RPMI7951 (cell line): ENCODE measurements around the gene LAMTOR1. TPM values are rescaled to one million over a fixed set of nuclear protein-coding genes. Genes with fewer than 3 reads are reported as not detected.
"Not testable (repeated sequence)": the region's sequence is repeated elsewhere in the genome, so short reads cannot be mapped to it uniquely, and the experiment has no call there.

Experiments
- DNase-seq: peaks from one replicate; pipeline ENCODE4 v3.0.0-alpha.2; 2012; ENCODE audit warnings: low read depth
- total RNA-seq: library from RNA; depleted of rRNA; stranded (reverse); fragments of >200 nt; shearing (Covaris generic); gene quantifications from 2 replicates; pipeline ENCODE4 v1.2.3, GENCODE V29; 2014; rRNA removed

Gene LAMTOR1
- 97.3 and 111 TPM in 2 replicates for total RNA-seq

DNA sequence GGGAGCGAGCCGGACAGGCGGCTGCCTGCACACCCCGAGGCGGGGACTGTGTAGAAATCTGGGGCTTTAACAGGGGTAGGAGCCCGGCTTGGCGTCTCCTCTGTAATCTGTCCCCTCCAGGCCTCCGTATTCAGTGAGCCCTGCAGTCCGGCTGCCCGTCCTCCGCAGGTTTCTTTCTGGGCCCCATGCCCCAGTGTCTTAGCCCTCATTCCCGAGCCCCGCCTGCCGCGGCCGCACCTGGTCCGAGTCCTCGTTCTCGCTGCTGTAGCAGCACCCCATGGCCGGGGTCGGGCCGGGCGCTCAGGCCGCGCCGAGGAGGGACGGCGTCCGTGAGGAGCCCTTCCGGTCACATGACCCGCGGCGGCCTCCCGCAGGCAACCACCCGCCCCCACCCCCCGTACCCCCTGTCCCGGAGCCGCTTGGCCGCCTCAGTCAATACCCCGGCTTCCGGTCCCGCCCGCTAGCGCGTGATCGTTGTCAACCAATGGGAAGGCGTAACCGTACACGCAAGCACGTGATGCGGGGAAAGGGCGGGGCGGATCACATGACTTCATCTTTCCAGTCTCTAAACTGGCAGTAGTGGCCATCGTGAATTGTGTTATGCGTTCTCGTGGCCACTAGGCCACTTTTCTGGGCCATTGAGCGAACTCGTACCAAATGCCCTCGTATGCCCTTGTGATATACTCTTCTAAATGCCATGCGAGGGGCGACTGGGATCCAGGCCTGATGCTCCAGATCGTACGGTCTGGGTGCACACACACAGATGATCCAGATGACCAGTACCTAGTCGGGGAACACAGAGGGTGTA lies at the start of gene LAMTOR1:
Gene LAMTOR1, minus strand, starts transcription at position 352 of the 808 bp plus-strand sequence. Its CDS starts 73 bp downstream, at position 279.
- DNase-seq = peak; percentile 99

DNA sequence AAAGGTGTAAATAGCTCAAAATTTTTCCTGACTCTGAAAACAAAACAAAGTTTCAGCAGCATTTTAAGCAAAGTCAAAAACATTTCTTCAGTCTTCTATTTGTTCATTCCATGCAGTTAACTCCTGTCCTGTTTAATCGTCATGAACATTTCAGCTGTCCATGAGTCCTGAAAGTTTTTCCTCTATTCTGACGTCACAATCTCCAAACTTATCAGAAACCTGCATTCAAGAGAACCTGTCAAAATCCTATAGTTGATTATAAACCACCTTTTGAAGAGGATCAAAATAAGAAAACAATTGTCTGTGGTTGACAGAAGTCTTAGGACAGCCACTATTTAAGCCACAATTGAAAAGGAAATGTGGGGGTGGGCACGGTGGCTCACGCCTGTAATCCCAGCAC lies 47.8 kb upstream of the LAMTOR1 start:
- no peak for DNase-seq

DNA sequence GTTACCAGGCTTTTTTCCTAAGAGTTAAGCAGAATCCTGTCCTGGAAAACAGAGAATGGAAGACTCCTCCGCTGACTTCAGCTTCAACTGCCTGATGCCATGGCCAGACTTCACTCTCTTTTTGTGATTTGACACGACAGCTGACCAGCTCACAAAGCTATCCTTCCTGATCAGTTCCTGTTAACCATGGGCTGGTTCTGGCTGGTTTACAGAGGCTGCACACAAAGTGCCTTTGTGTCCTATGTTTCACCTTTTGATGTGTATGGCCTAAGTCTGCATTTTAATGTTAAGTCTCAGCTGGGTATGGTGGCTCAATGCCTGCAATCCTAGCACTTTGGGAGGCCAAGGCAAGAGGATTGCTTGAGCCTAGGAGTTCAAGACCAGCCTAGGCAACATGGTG lies 43.5 kb upstream of the LAMTOR1 start:
- DNase-seq = no peak

DNA sequence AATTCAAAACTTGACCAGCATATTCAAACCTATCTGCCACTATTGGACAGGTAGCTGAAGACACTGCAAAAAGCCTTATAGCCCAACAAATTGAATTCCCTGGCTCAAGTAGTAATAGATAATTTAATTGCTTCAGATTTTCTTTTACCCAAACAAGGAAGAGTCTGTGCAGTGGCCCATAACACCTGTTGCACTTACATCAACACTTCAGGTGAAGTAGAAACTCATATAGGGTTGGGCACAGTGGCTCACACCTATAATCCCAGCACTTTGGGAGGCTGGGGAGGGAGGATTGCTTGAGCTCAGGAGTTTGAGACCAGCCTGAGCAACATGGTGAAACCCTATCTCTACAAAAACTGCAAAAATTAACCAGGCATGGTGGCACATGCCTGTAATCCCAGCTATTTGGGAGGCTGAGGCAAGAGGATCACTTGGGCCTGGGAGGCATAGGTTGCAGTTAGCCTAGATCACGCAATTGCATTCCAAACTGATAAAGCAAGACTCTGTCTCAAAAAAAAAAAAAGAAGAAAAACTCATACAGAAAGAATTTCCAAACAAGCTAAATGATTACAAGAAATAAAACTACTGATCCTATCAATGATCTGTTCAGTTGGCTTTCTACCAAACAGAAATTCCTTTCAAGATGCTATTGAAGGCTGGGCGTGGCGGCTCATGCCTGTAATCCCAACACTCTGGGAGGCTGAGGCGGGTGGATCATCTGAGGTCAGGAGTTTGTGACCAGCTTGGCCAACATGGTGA lies 41.9 kb upstream of the LAMTOR1 start:
- peak; percentile 64 for DNase-seq

DNA sequence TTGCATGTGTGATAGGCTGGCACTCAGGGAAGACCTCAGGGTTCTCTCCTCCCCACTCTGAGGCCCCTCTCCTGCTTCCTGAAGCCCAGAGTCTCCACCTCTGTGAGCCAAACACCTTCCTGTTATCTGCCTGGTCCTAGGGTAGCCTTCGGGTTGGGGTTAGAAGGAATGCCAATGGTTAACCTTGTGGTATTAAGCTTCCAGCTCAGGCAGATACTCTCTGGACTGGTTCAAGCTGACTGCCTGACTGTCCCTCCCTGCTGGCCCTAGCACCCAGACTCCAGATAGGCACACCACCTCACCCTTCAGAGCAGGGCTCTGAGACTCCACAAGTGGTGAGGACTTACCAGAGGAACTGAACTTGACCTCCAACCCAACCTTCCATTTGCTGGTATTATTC lies 39.4 kb upstream of the LAMTOR1 start:
- not testable (repeated sequence) for DNase-seq

DNA sequence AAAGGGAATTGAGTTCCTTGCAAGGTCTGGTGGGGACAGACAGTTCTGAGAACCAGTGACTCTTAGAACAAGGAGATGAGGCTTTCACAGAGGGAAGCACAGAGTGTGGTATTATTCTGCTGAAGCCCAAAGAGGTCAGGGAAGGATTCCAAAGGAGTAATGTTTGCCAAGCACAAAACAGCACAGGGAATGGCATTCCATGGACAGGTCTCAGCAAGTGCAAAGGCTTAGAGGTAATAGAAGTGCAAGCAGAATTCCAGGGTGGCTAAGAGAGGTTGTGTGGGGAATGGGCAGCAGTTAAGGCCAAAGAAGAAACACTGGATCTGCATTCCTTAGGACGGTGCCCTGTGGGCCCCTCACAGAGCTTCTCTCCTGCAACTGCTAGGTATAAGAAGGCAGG lies 39.0 kb upstream of the LAMTOR1 start:
- peak; percentile 20 for DNase-seq

DNA sequence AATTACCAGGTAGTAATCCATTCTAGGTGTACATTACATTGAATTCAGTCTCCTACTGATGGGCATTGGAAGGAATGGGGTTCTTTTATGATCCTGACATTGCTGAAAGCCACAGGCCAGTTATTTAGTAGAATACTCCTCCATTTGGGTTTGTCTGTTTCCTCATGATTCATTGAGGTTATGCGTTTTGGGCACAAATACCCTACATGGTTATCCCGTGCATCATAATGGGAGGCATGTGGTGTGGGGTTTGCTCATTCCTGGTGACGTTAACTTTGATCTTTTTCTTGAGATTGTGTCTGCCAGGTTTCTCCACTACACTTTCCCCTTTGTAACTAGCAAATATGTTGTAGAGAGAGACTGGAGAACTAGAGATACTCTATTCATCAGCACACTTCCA lies 38.0 kb upstream of the LAMTOR1 start:
- DNase-seq = peak; percentile 95

DNA sequence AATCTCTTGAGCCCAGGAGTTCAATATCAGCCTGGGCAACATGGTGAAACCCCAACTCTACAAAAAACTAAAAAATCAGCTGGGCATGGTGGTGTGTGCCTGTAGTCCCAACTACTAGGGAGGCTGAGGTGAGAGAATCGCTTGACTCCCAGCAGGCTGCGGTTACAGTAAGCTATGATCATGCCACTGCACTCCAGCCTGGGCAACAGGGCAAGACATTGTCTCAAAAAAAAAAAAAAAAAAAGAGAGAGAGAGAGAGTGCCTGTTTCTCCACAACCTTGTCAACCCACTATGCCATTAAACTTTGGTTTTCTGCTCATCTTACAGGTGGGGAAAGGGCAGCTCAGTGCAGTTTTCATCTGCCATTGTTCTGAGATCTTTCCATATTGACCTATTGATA lies 37.6 kb upstream of the LAMTOR1 start:
- DNase-seq = peak; percentile 73

DNA sequence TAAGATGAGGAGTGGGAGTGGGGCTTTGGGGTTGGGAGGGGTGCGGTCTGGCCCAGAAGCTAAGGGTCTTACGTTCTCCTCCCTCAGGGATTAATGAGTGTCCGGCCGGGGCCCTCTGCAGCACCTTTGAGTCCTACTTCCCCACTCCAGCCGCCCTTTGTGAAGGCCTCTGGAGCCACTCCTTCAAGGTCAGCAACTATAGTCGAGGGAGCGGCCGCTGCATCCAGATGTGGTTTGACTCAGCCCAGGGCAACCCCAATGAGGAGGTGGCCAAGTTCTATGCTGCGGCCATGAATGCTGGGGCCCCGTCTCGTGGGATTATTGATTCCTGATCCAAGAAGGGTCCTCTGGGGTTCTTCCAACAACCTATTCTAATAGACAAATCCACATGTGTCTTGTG lies 36.4 kb upstream of the LAMTOR1 start:
- no peak for DNase-seq

DNA sequence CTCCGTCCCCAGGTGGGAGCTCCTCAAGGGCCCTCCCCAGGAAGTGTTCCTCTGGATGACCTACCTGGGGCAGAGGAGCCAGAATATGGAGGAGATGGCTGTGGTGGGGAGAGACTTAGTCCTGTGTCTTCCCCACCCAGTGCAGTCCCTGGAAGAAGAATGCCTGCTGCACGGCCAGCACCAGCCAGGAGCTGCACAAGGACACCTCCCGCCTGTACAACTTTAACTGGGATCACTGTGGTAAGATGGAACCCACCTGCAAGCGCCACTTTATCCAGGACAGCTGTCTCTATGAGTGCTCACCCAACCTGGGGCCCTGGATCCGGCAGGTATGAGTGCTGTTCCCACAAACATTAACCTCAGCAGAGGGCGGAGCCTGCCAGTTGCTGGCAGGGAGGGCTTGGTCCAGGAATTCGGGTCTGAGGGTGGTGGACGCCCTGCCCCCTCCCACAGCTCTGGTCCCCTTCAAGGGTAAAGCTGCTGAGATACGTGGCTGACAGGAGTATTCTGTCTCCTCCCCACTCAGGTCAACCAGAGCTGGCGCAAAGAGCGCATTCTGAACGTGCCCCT lies 35.8 kb upstream of the LAMTOR1 start:
- DNase-seq = no peak

DNA sequence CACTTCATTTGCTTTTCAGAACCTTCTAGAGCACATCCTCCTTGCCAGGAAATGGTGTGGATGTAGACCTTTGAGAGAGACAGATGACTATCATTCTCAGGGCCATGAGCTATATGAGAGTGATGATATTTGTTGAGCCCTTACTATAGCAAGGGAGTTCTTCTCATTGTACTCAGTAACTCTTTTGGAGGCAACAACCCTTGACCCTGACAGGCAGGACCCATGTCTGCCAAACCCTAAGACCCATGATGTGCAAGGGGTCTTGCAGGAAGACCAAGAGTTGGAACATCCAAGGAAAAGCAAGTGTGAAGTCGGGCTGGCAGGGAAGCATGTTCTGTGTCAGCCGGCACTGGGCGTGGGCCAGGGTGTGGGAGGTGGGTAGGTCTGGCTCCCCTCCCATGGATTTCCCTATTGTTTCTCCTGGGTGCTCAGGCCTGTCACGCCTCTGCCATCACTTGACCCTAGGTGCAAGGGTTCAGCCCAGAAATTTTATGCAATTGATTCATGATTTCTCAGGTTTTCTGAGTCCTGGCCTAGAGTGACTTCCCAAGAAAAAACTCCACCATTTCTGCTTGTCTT lies 33.7 kb upstream of the LAMTOR1 start:
- no peak for DNase-seq

DNA sequence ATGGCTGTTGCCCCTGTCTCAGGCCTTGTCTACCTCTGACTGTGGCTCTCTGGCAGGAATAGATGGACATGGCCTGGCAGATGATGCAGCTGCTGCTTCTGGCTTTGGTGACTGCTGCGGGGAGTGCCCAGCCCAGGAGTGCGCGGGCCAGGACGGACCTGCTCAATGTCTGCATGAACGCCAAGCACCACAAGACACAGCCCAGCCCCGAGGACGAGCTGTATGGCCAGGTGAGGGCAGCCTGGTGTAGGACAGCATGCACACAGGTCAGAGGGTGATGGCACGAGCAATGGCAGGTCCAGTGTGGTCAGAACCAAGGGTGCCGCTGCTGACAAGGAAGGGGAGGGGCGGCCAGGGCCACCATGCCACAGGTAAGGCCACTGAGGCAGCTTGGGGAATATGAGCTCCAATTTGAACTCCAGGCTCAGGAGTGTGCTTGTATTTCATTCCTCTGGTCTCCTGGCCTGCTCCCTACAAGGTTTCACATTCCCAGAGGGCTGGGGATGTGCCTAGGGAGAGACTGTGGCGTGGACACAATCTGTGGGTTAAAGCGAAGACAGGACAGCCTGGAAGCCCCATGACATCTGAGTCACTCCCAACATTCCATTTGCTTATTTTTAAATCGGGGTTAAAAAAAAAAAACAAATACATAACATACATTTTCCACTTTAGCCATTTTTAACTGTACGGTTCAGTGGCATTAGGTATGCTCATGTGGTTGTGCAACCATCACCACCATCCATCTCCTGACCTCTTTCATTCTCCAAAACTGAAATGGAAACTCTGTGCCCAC lies 33.0 kb upstream of the LAMTOR1 start:
- DNase-seq = no peak

DNA sequence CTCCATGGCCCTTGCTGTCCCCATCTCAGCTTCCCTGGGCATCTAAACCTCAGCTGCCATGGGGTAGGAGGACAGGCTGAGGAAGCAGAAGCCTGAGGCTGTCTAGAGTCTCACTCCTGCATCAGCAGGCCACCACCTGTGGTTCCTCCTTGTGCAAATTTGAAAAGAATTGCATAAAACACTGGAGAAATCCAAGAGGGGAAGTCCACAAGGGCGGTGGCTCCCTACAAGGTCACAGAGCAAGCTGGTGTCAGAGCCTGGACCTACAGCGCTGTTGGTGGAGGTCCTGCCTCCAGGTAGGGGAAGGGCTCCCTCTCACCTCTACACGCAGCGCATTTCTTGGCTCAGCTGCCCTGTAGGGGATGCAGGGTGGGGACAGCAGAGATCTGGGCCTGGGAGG lies 32.4 kb upstream of the LAMTOR1 start, which contains the start of gene FOLR3:
Gene FOLR3, plus strand, starts transcription at position 253 of the 400 bp plus-strand sequence. CDS start 228 bp downstream, outside the sequence.
- DNase-seq = not testable (repeated sequence)

DNA sequence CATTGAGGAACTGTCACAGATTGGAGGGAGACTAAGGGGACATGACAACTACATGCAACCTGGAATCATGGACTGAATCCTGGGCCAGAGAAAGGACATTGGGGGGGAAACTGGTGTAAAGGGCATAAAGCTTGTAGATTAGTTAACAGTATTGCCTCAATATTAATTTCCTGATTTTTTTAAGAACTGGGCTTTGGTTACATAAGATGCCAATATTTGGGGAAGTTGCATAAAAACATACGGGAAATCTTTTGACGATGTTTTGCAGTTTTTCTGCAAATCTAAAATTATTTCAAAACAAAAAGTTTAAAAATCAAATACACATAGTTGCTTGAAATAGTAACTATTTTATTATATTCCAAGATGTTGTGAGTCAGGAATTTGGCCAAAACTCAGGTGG lies 29.5 kb upstream of the LAMTOR1 start:
- no peak for DNase-seq

DNA sequence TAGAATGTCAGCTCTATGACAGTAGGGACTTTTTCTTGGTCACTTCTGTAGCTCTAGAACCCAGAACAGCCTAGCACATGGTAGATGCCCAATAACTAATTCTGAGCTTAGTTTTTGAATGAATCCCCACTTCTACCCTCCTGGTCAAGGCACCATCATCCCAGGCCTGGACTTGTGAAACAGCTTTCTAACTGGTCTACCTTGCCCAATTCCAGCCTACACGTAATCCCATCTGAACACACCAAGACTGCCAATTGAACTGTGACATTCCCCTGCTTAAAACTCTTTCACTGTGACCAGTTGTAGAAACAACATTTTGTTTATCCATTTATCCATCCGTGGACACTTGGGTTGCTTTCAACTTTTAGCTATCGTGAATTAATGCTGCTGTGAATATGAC lies 26.3 kb upstream of the LAMTOR1 start:
- DNase-seq = no peak

DNA sequence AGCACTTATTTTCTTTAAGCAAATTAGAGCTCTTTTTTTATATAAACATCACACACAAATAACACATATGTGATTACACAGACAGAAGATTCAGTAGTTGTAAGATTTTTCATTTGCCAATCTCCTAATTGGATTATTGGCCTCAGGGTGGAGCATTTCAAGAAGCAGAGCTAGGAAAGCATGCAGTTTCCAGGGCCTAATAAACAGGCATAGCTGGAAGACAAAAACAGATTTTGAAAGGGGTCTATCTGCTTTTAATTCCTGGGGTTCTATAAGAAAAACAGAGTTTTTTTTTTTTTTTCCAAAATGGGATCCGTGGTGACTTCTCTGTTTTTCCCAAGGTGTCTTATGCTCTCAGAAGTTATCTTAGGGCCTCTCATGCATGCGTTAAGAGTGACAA lies 24.8 kb upstream of the LAMTOR1 start:
- no peak for DNase-seq

DNA sequence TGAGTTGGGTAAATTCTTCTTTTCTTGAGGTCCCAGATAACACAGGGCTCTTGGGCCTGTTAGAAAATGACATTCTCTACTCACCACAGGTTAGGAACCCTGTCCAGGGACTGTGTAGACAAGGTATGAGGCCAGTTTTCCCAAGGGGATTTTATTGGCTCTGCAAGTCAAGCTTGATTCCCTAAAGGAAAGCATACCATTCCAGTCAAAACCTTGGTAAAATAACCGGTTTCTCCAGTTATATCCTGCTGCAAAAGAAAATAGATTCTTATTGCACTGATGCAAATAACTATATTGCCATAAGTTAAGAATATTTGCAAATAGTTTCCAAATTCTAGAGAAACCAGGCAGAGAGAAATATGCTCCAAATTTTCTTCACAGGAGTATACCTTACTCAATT lies 22.9 kb upstream of the LAMTOR1 start:
- no peak for DNase-seq

DNA sequence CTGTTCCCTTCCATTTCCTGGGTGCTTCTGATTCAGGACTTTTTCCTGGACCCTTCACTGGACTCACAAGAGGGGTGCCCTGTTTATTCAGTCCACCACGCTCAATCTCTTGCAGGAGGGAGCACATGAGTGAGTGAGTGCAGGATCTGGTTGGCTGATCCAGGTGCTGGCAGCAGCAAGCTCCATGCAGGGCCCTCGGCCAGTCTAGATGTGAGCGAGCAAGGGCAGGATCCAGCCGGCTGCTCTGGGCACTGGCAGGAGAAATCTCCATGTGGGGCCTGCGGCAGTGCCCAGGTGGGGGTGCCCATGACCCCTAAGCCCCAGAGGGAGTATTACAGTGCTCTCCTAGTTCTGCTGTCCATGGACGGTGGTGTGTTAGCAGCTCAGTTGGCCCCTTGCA lies 20.9 kb upstream of the LAMTOR1 start:
- no peak for DNase-seq

DNA sequence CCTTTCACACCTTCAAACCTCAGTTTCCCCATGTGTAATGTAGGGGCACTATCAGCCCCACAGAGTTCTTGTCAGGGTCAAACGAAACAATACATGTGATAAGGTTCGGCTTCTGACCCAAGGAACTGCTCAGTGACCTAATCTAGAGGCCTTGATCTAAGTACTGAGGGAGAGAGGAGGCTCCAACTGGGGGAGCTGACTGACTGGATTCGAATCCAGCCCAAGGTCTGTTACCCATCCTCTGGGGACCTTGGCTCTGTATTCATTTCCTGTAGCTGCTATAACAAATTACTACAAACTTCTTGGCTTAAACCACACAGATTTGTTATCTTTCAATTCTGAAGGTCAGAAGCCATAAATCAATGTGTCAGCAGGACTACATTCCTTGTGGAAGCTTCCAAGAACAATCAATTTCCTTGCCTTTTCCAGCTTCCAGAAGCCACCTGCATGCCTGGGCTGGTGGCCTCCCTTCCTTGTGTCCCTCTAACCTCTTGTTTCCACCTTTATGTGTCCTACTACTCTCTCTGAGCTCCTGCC lies 20.1 kb upstream of the LAMTOR1 start:
- no peak for DNase-seq

DNA sequence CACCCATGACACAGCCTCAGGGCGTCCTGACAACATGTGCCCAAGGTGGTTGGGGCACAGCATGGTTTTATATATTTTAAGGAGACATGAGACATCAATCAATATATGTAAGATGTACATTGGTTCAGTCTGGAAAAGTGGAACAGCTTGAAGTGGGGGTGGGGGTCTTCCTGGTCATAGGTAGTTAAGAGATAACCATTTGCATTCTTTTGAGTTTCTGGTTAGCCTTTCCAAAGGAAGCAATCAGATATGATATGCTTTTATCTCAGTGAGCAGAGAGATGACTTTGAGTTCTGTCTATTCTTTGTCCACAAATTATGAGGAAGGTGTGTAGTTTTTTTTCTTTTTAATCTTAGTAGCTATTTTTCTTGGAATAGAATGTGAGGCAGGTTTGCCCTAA lies 19.5 kb upstream of the LAMTOR1 start:
- no peak for DNase-seq

DNA sequence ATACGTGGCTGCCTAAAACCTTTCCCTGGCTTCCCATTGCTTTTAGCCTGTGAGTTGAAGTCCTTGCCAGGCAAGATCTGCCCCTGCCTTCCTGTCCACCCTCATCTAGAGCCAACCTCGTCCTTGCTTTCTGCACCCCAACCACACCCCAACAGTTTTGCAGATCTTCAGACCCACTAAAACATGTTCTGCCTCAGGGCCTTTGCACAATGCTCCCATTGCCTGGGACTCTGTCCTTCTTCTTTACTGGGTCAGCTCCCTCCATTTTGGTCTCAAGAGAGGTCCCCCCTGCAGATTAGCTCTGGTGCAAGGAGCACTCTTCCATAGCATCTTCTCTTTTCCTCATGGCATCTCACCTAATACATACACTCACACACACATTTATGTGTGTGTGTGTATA lies 17.8 kb upstream of the LAMTOR1 start:
- DNase-seq = no peak
